Parathyroid adenoma (tissue), 2 donors: Measurements from ENCODE around the gene CAPN7.

Source experiments
- H2AFZ ChIP-seq: fragments of 300-600 bp; sonication (generic); one replicate; pipeline ENCODE4 v1.7.0; 2017; ENCODE audit warnings: antibody characterized with exemption, mild to moderate bottlenecking
- H3K27ac ChIP-seq: fragments of 300-600 bp; sonication (generic); one replicate; pipeline ENCODE4 v1.7.0; 2017
- H3K27me3 ChIP-seq: fragments of 300-600 bp; sonication (generic); one replicate; pipeline ENCODE4 v1.7.0; 2017; ENCODE audit warnings: low read length; ENCODE audit not compliant: control insufficient read depth, insufficient read depth
- H3K36me3 ChIP-seq: fragments of 300-600 bp; sonication (generic); one replicate; pipeline ENCODE4 v1.7.0; 2017; ENCODE audit warnings: low read length; ENCODE audit not compliant: control insufficient read depth, insufficient read depth
- H3K4me1 ChIP-seq: fragments of 300-600 bp; sonication (generic); one replicate; pipeline ENCODE4 v1.7.0; 2017; ENCODE audit warnings: control low read depth
- H3K4me2 ChIP-seq: fragments of 300-600 bp; sonication (generic); one replicate; pipeline ENCODE4 v1.7.0; 2017; ENCODE audit warnings: low read length
- H3K4me3 ChIP-seq: fragments of 300-600 bp; sonication (generic); one replicate; pipeline ENCODE4 v1.7.0; 2017; ENCODE audit warnings: low read depth, low read length
- H3K79me2 ChIP-seq: fragments of 300-600 bp; sonication (generic); one replicate; pipeline ENCODE4 v1.7.0; 2017; ENCODE audit warnings: control low read depth
- H3K9ac ChIP-seq: fragments of 300-600 bp; sonication (generic); one replicate; pipeline ENCODE4 v1.7.0; 2017; ENCODE audit warnings: mild to moderate bottlenecking
- H3K9me3 ChIP-seq: fragments of 300-600 bp; sonication (generic); one replicate; pipeline ENCODE4 v1.7.0; 2017; ENCODE audit warnings: low read length; ENCODE audit not compliant: control insufficient read depth
- TF ChIP-seq, protein P1 (sequence below): fragments of 300-600 bp; sonication (generic); IDR thresholded peaks from one replicate; pipeline ENCODE4 v1.7.0; 2017; ENCODE audit warnings: antibody characterized with exemption, mild to moderate bottlenecking
- donor health status: primary hyperparathyroidism.

CAPN7 gene

DNA sequence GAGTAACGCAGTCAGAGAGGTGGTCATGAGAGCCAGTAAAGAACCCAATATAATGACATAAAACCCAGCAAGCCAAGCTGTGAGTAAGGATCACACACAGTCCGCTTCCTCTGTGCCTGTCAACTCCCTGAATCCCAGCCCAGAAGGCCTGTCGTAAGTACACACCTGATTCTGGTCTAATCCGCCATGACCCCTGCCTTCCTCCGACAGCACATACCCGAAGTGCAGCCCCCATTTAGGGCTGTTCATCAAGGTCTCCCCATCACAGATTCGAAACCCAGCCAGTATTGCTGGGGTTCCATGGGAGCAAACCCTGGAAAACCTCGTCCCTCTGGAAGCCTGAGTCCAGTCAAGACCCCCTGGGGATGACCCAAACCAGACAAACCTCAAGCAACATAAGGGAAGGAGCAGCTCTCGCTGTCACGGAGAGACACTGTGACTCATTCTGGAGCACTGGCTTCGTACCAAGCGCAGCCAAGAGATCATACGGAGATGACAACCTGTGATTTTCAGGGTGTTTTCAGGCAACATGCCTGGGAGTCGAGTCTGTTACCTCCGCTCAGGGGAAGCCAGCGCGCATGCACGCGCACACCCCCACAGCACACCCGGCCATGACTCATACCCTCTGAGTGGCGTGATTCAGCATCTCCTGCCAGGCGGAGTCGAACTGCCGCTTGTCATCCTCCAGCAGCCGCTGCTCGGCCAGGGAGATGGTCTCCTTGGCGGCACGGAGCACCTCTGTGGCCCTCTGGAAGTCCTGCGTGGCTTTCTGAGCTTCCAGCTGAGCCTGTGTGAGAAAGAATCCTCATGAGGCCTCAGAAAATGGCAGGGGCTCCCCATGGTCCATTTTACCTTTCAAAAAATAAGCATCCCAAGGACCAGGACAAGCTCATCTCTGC is 63.3 kb downstream of the CAPN7 start:
- peaks cover 8% of the 10 kb centered on the region for H3K4me1 ChIP-seq
- no peak overlapping the region for H3K4me3 ChIP-seq
- peak overlapping the region; percentile 51 for H3K27ac ChIP-seq
- H3K36me3 ChIP-seq = no peaks in the 10 kb centered on the region
- TF ChIP-seq, protein P1, sequence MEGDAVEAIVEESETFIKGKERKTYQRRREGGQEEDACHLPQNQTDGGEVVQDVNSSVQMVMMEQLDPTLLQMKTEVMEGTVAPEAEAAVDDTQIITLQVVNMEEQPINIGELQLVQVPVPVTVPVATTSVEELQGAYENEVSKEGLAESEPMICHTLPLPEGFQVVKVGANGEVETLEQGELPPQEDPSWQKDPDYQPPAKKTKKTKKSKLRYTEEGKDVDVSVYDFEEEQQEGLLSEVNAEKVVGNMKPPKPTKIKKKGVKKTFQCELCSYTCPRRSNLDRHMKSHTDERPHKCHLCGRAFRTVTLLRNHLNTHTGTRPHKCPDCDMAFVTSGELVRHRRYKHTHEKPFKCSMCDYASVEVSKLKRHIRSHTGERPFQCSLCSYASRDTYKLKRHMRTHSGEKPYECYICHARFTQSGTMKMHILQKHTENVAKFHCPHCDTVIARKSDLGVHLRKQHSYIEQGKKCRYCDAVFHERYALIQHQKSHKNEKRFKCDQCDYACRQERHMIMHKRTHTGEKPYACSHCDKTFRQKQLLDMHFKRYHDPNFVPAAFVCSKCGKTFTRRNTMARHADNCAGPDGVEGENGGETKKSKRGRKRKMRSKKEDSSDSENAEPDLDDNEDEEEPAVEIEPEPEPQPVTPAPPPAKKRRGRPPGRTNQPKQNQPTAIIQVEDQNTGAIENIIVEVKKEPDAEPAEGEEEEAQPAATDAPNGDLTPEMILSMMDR = no peak
- no peaks in the 10 kb centered on the region for H3K9me3 ChIP-seq
- no peak overlapping the region for H3K9ac ChIP-seq
- H3K27me3 ChIP-seq = no peaks in the 10 kb centered on the region
- no peak overlapping the region for H3K4me2 ChIP-seq
- no peak overlapping the region for H2AFZ ChIP-seq
- peaks cover 56% of the 10 kb centered on the region for H3K79me2 ChIP-seq

DNA sequence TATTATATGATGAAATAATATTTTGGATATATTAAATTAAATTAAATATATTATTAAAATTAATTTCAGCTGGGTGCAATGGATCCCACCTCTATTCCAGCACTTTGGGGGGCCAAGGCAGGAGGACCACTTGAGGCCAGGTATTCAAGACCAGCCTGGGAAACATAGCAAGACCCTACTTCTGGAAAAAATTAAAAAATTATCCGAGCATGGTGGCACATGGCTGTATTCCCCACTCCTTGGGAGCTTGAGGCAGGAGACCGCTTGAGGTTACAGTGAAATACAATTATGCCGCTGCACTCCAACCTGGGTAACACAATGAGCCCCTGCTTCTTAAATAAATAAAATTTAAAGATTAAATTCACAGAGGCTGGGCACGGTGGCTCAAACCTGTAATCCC is 65.0 kb downstream of the CAPN7 start:
- H3K9ac ChIP-seq = no peak overlapping the region
- H3K4me2 ChIP-seq = no peak overlapping the region
- no peaks in the 10 kb centered on the region for H3K27me3 ChIP-seq
- peaks cover 50% of the 10 kb centered on the region for H3K79me2 ChIP-seq
- H3K4me3 ChIP-seq = no peak overlapping the region
- H3K9me3 ChIP-seq = no peaks in the 10 kb centered on the region
- no peaks in the 10 kb centered on the region for H3K36me3 ChIP-seq
- H3K27ac ChIP-seq = no peak overlapping the region
- TF ChIP-seq, protein P1 = no peak
- H2AFZ ChIP-seq = no peak overlapping the region
- peaks cover 16% of the 10 kb centered on the region for H3K4me1 ChIP-seq

DNA sequence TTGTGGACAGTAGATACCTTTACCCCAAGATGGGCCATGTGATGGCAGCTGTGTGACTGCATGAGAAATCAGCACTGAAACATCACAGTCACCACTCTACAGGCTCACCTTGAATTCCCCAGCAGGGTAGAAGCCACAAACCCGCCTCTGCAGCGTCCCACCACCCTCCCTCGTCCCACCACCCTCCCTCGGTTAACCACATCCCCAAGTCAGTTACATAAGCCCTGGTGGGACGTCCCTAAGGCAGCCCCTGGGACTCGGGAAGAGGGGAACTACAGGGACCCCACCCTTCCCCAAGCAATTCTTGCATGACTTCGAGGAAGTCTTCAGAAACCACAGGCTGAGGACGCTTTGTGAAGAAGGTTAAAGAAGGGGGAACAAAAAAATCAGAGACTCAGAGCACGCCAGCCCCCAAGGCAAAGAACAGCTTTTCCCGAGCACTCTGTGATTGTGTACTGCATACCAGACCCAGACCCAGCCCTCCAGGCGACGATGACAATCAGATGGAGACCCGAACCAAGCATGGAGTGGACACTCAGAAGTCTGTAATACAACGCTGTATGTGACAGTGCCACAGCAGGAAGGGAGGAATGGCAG is 65.8 kb downstream of the CAPN7 start:
- Histone ChIP-seq H3K9ac (no peak overlapping the region), H3K36me3 (no peaks in the 10 kb centered on the region), H3K79me2 (peaks cover 47% of the 10 kb centered on the region), H3K4me2 (no peak overlapping the region), H3K9me3 (no peaks in the 10 kb centered on the region), H3K4me1 (peaks cover 16% of the 10 kb centered on the region), H2AFZ (no peak overlapping the region), H3K27ac (no peak overlapping the region), H3K4me3 (no peak overlapping the region), H3K27me3 (no peaks in the 10 kb centered on the region)
- TF ChIP-seq, protein P1 = no peak

DNA sequence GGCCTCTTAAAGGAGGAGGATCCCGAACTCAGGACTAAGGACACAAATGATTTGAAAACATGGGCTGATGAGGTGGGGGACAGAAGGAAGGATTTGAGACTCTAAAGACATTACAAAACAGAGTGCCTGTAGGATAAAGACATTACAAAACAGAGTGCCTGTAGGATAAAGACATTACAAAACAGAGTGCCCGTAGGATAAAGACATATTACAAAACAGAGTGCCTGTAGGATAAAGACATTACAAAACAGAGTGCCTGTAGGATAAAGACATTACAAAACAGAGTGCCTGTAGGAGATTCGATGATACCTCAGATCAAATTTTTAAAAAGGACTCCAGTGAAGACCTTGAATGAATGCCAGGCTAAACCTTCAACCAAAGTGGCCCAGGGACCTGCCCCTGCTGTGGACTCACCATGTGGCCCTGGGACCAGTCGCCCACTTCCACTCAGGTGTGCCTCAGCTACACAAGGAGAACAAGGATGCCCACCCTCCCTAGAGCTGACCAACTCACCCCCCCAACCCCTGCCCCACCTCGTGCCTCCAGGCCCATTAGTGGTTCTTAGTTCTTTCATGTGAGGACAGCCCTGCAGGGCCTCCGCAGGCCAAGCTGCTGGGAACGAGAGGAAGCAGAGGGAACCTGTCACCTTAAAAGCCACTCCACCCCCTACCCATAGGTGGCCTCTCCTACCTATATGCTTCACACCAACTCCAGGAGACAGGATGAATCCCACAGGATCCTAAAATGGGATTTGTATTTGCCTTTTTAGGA is 66.6 kb downstream of the CAPN7 start:
- H3K79me2 ChIP-seq = peaks cover 46% of the 10 kb centered on the region
- H3K4me1 ChIP-seq = peaks cover 16% of the 10 kb centered on the region
- H3K27ac ChIP-seq = no peak overlapping the region
- no peak overlapping the region for H3K9ac ChIP-seq
- no peak overlapping the region for H3K4me3 ChIP-seq
- no peaks in the 10 kb centered on the region for H3K27me3 ChIP-seq
- H3K36me3 ChIP-seq = no peaks in the 10 kb centered on the region
- no peak overlapping the region for H2AFZ ChIP-seq
- no peaks in the 10 kb centered on the region for H3K9me3 ChIP-seq
- H3K4me2 ChIP-seq = no peak overlapping the region
- TF ChIP-seq, protein P1 = no peak
